Esophagus (tissue), 2 donors: Measurements from ENCODE around the gene FOXN3. TPM values are rescaled to one million over a fixed set of nuclear protein-coding genes. Genes with fewer than 3 reads are reported as not detected.
A peak's percentile ranks its signal among the peaks of the same experiment; 100 is the strongest.

Experiments
- H3K27ac ChIP-seq, 2 donors: one replicate each; pipeline ENCODE4 v1.5.1; 2013; ENCODE audit warnings: low read depth in 2 of 2, mild to moderate bottlenecking in 2 of 2, inconsistent platforms in 1 of 2, low read length in 1 of 2, moderate library complexity in 1 of 2
- H3K27me3 ChIP-seq, 2 donors: one replicate each; pipeline ENCODE4 v1.6.1; 2013; ENCODE audit warnings: low read length in 2 of 2, control low read depth in 1 of 2, mild to moderate bottlenecking in 1 of 2; ENCODE audit not compliant: insufficient read depth in 2 of 2, control insufficient read depth in 1 of 2
- H3K36me3 ChIP-seq, 2 donors: one replicate each; pipeline ENCODE4 v1.6.1; 2013; ENCODE audit warnings: low read length in 1 of 2; ENCODE audit not compliant: control insufficient read depth in 2 of 2, insufficient read depth in 2 of 2
- H3K4me1 ChIP-seq, 2 donors: one replicate each; pipeline ENCODE4 v1.6.1; 2013; ENCODE audit warnings: low read length in 1 of 2; ENCODE audit not compliant: control insufficient read depth in 2 of 2, insufficient read depth in 2 of 2
- H3K4me3 ChIP-seq, 2 donors: one replicate each; pipeline ENCODE4 v1.5.1; 2013; ENCODE audit warnings: low read length in 2 of 2, mild to moderate bottlenecking in 2 of 2, low read depth in 1 of 2, moderate library complexity in 1 of 2
- H3K9me3 ChIP-seq, 2 donors: one replicate each; pipeline ENCODE4 v1.6.1; 2013; ENCODE audit warnings: mild to moderate bottlenecking in 2 of 2, low read depth in 1 of 2, low read length in 1 of 2, moderate library complexity in 1 of 2; ENCODE audit not compliant: control insufficient read depth in 2 of 2, insufficient read depth in 1 of 2
- WGBS, 2 donors: extraction: QIAGEN DNeasy Blood & Tissue Kit; methylation state at CpG; one replicate each; pipeline ENCODE4 v1.1.7; 2013; 5-methylcytosine and 5-hydroxymethylcytosine counted together
- polyA plus RNA-seq, 2 donors: library from polyadenylated mRNA; stranded (reverse); fragments of 200-250 nt; gene quantifications; one replicate each; pipeline ENCODE4 v1.2.3, GENCODE V29; 2013
- donor health status: healthy with polysubstance abuse.
- donor health status: Bipolar disorder and iron deficiency.

Gene FOXN3
- polyA plus RNA-seq, 2 donors: 10.3 to 14.1 TPM

DNA sequence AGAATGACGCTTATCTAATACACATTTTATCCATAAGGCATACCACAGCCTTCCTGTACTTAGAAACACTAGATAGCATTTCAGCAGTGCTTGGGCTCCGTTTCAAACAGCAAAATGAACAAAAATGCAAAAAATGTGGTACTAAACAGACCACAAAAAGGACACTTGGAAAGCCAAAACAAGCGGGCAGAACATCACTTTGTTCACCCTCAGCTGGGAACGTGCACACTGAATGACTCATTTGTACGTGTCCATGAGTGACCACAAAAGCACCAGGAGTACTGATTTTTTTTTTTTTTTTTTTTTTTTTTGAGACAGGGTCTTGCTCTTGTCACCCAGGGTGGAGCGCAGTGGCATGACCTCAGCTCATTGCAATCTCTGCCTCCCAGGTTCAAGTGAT, 8.9 kb upstream of the FOXN3 start:
- Histone ChIP-seq H3K27me3 (no peaks in the 10 kb centered on the region), H3K36me3 (no peaks in the 10 kb centered on the region), H3K9me3 (no peaks in the 10 kb centered on the region), H3K4me3 (no peak overlapping the region), H3K4me1 (peaks cover 0 to 11% of the 10 kb centered on the region in 2 donors), H3K27ac (no peak overlapping the region)
- 75 to 78% methylated on average over 6 of the region's 6 CpGs for WGBS, 2 donors

DNA sequence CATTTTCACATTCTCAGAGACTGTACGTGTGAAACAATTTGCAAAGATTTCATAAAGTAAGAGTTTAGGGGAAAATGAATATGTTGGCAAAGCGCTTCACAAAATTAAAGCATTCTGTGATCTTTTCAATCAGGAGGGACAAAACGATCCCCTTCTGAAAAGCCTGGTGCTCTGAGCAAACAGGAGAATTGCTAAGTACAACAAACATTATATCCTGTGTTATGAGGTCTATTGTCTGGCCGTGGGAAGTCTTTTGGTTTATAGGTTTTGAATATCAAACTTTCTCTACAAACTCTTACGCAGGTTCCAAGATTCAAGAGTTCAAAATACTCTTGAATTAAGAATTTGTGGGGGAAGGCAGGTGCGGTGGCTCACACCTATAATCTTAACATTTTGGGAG, 7.2 kb upstream of the FOXN3 start:
- H3K36me3 ChIP-seq: peaks cover 0 to 4% of the 10 kb centered on the region in 2 donors
- 86 to 87% methylated on average over 6 of the region's 6 CpGs for WGBS, 2 donors
- H3K9me3 ChIP-seq: no peaks in the 10 kb centered on the region
- no peak overlapping the region for H3K27ac ChIP-seq
- peaks cover 0 to 11% of the 10 kb centered on the region in 2 donors for H3K4me1 ChIP-seq
- H3K27me3 ChIP-seq: no peaks in the 10 kb centered on the region
- H3K4me3 ChIP-seq: no peak overlapping the region

DNA sequence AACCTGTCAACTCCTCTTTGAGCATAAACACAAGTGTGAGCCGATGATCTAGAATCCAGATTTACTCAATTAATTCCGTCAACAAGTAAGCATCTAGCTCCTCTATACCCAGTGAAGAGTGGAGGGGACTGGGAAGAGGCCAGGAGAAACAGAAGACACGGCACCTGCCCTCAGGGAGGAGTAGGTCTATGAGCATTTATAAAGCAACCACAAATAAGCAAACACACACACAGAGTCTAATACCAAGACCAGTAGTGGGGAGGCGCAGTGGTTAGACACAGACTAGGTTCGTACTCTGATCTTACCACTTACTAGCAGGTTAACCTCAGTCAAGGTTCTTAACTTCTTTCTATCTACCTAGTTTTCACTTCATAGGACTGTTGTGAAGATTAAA, 5.9 kb upstream of the FOXN3 start:
- Histone ChIP-seq H3K4me3 (peak overlapping the region in 1 of 2 donors; percentile 31), H3K4me1 (peaks cover 0 to 7% of the 10 kb centered on the region in 2 donors), H3K27ac (peak overlapping the region; percentile 78), H3K27me3 (no peaks in the 10 kb centered on the region), H3K9me3 (no peaks in the 10 kb centered on the region), H3K36me3 (peaks cover 0 to 4% of the 10 kb centered on the region in 2 donors)
- 44 to 45% methylated on average over 5 of the region's 5 CpGs for WGBS, 2 donors

DNA sequence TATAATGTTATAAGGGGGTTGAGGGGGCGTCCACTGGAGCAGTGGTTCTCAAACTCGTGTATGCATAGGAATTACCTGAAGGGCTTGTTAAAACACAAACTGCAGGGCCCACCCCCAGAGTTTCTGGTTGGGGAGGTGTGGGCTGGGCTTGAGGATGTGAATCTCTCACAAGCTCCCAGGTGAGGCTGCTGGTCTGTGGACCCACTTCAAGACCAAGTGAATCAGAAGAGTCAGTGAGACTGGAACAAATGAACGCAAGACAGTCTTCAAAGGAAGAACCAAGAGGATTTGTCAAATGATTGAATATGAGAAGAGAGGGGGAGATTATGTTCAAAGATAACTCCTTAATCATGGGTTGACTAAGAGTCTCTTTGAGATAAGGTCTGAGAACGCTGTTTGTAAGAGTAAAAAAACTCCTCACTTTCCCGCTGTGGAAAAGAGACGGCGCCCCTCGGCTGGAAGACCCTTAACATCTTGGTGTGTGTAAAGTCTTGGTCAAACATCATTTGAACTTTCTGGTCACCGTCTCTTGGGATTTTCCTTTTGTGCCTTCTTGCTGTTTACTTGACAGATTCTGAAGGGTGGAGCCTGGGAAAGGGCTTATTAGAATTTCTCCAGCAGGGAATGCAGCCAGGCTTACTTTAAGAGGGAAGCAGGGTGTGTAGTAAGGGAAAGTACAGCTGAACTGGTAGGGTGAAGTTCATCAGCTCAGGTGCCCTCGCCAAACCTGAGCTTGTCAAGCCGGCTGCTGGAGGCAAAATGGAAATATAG, 5.3 kb upstream of the FOXN3 start:
- WGBS, 2 donors: 45 to 48% methylated on average over 11 of the region's 11 CpGs
- H3K27me3 ChIP-seq: no peaks in the 10 kb centered on the region
- peak overlapping the region in 1 of 2 donors; percentile 31 for H3K4me3 ChIP-seq
- H3K4me1 ChIP-seq: peaks cover 0 to 7% of the 10 kb centered on the region in 2 donors
- H3K36me3 ChIP-seq: peaks cover 0 to 4% of the 10 kb centered on the region in 2 donors
- no peaks in the 10 kb centered on the region for H3K9me3 ChIP-seq
- H3K27ac ChIP-seq: peak overlapping the region; percentile 78

DNA sequence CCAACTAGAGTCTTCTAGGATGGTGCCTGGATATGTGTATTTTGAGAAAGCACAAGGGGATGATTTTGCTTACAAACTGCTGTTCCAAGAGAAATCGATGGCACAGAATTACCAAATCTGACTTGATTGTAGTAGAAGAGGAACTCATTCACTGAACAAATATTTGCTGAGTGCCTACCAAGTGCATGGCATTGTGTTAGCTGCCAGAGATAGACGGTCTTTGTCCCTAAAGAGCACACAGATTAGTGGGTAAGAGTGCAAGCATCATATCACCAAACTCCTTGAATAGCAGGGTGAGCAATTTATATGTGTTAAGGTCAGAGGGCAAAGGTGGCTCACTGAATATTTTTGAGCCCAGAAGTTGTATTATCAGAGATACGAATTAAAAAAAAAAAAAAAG, 3.5 kb upstream of the FOXN3 start:
- no peaks in the 10 kb centered on the region for H3K9me3 ChIP-seq
- H3K27ac ChIP-seq: no peak overlapping the region
- peaks cover 0 to 7% of the 10 kb centered on the region in 2 donors for H3K4me1 ChIP-seq
- peaks cover 0 to 4% of the 10 kb centered on the region in 2 donors for H3K36me3 ChIP-seq
- WGBS, 2 donors: 49 to 57% methylated on average over 3 of the region's 3 CpGs
- H3K4me3 ChIP-seq: no peak overlapping the region
- H3K27me3 ChIP-seq: no peaks in the 10 kb centered on the region

DNA sequence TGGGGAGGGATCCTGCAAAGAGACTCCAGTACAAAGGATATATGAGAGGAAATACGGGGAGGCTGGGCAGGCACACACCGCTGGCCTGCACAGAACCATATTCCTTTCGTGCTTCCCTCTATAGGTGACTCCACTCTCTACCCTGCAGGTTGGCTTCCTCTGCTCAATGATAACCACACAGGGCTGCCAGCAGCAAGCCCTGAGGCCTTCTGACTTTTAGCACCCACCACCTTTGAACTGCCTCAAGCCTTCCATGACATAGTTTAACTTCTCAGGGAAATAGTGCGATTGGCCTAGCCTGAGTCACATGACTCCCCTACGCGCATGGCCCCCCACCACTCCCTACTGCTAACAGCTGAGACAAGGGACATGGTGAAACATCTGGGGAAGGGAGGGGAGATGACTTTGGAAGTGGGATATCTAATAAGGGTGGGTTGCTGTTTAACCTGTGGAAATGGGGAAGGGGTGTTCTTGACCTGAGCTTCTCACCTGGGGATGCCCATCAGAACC, 3.0 kb upstream of the FOXN3 start:
- H3K4me3 ChIP-seq: no peak overlapping the region
- H3K4me1 ChIP-seq: peaks cover 0 to 8% of the 10 kb centered on the region in 2 donors
- WGBS, 2 donors: 92 to 94% methylated on average over 6 of the region's 6 CpGs
- H3K36me3 ChIP-seq: peaks cover 0 to 4% of the 10 kb centered on the region in 2 donors
- H3K9me3 ChIP-seq: no peaks in the 10 kb centered on the region
- no peaks in the 10 kb centered on the region for H3K27me3 ChIP-seq
- H3K27ac ChIP-seq: peak overlapping the region in 1 of 2 donors; percentile 3

DNA sequence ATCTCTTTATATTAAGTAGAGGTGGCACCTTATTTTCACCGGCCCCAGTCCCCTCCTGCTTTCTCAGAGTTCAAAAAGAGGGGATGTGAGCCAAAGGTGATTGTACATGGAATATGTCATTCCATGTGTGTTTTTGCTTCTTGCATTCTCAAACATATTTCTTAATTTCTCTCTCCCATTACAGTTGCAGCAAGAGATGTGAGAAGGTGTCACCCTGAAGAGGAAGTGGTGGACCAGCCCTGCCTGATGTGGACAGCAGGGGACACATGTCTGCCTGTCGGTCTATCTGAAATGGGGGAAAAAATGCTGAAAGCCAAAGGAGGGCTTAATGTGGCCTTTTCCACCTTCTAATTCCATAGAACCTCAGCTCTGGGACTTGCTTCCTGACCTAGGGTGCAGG, 1.9 kb upstream of the FOXN3 start:
- Histone ChIP-seq H3K27me3 (no peaks in the 10 kb centered on the region), H3K4me1 (peaks cover 0 to 8% of the 10 kb centered on the region in 2 donors)
- WGBS, 2 donors: 74 to 77% methylated on average over 2 of the region's 2 CpGs

DNA sequence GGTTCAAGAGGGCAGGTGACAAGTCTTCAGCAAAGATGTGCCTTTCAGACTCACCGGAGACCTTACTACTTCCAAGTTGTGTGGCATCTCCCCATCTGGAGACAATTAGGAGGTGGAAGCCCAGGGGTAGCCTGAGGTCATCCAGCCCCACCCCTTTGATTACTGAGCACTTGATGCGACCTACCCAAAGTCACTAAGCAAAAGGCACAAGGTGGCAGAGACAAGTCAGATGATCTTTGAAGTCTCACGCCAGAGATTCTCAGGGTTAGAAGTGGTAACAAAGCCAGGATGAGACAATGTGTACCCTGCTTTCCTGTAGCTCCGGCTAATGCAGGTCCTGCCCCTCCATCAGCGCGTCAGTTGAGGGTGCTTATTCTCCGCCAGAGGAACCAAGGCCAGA, 1.4 kb upstream of the FOXN3 start:
- Histone ChIP-seq H3K4me1 (peaks cover 0 to 8% of the 10 kb centered on the region in 2 donors), H3K36me3 (peaks cover 0 to 4% of the 10 kb centered on the region in 2 donors), H3K9me3 (no peaks in the 10 kb centered on the region), H3K27ac (peak overlapping the region; percentile 25 to 54), H3K27me3 (no peaks in the 10 kb centered on the region), H3K4me3 (no peak overlapping the region)
- 58 to 70% methylated on average over 7 of the region's 7 CpGs for WGBS, 2 donors

More for the DNA sequence above, 1.9 kb upstream of the FOXN3 start:
- Histone ChIP-seq H3K27ac (peak overlapping the region in 1 of 2 donors; percentile 54), H3K36me3 (peaks cover 0 to 4% of the 10 kb centered on the region in 2 donors), H3K4me3 (no peak overlapping the region), H3K9me3 (no peaks in the 10 kb centered on the region)

DNA sequence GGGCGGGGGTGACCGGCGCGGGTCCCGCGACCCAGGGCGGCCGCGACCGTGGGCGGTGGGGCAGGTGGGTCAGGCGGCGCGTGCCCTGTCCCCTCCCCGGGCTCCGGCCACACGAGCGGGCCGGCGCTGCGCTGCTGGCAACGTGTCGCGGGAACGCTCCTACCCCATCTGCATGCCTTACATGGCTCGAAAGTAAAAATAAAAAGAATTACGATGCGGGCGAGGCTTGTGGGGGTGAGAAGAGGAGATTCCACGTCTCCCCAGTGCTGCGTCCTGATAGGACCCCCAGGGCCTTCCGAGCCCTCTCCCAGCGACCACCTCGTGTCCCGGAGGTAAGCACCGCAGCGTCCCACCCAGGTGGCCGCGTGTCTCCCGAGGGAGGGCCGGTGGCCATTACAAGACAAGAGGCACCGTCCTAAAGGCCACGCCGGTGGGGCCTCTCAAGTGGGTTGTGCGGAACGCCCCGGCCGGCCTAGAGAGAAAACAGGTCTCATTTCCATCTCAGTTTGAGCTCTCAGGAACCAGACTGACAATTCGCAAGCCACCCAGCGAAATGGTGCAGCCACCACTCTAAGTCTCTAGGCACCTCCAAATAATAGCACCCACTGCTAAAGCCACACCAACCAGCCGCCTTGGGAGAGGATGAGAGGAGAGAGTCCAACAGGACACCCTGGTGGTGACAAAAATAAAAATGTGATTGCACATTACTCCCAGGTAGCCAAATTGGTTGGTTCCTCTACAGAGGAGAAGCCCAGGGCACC, 612 bp upstream of the FOXN3 start:
- WGBS, 2 donors: 2% methylated on average over 45 to 51 of the region's 51 CpGs
- Histone ChIP-seq H3K27ac (peak overlapping the region; percentile 95 to 97), H3K9me3 (no peaks in the 10 kb centered on the region), H3K4me1 (peaks cover 0 to 6% of the 10 kb centered on the region in 2 donors), H3K4me3 (peak overlapping the region; percentile 86 to 90), H3K27me3 (no peaks in the 10 kb centered on the region), H3K36me3 (peaks cover 0 to 4% of the 10 kb centered on the region in 2 donors)
